IPS-NIHi11 (cell line): ENCODE measurements around the gene ABHD18.
"Not testable (repeated sequence)": the region's sequence is repeated elsewhere in the genome, so short reads cannot be mapped to it uniquely, and the experiment has no call there.

Experiments used
- DNase-seq: peaks from one replicate; pipeline ENCODE4 v3.0.0; 2012; ENCODE audit warnings: mixed read lengths, low spot score

The ABHD18 gene

GRCh38 chr4:127993151-127993550, 27.9 kb downstream of the ABHD18 start:
- DNase-seq = no peak

GRCh38 chr4:127995776-127996175, 30.6 kb downstream of the ABHD18 start:
- no peak for DNase-seq

- DNase-seq = not testable (repeated sequence)
These were observed 31.3 kb downstream of the ABHD18 start for GRCh38 chr4:127996521-127996920.

- DNase-seq = peak; percentile 12
These were observed 32.6 kb downstream of the ABHD18 start for GRCh38 chr4:127997534-127998388.

- DNase-seq = no peak
These were observed 41.4 kb downstream of the ABHD18 start for GRCh38 chr4:128006592-128006991.

GRCh38 chr4:128009428-128009827, 44.2 kb downstream of the ABHD18 start:
- no peak for DNase-seq

- DNase-seq = no peak
These were observed 60.1 kb downstream of the ABHD18 start for GRCh38 chr4:128025319-128025718.

- no peak for DNase-seq
These were observed 64.7 kb downstream of the ABHD18 start for GRCh38 chr4:128029907-128030306.

- DNase-seq = no peak
These were observed 66.7 kb downstream of the ABHD18 start for GRCh38 chr4:128031756-128032384.

- DNase-seq = no peak
These were observed 74.4 kb downstream of the ABHD18 start for GRCh38 chr4:128039568-128039967.

- DNase-seq = not testable (repeated sequence)
These were observed 81.8 kb downstream of the ABHD18 start for GRCh38 chr4:128047019-128047418.

GRCh38 chr4:128047514-128047913, 82.3 kb downstream of the ABHD18 start:
- DNase-seq = not testable (repeated sequence)

- not testable (repeated sequence) for DNase-seq
These were observed 86.0 kb downstream of the ABHD18 start for GRCh38 chr4:128051229-128051628.

- DNase-seq = not testable (repeated sequence)
These were observed 89.7 kb downstream of the ABHD18 start for GRCh38 chr4:128054907-128055306.

- not testable (repeated sequence) for DNase-seq
These were observed 90.4 kb downstream of the ABHD18 start for GRCh38 chr4:128055441-128056206.

GRCh38 chr4:128056396-128056795, 91.2 kb downstream of the ABHD18 start:
- no peak for DNase-seq

- no peak for DNase-seq
These were observed 95.0 kb downstream of the ABHD18 start for GRCh38 chr4:128060121-128060698.

- DNase-seq = peak; percentile 94
These were observed 95.7 kb downstream of the ABHD18 start, which contains the start of gene LARP1B for GRCh38 chr4:128060699-128061565. LARP1B (plus strand) TSS chr4:128061312; CDS start chr4:128074952, 13,640 bp downstream.

GRCh38 chr4:128061566-128062536, 96.6 kb downstream of the ABHD18 start:
- peak; percentile 56 for DNase-seq

- not testable (repeated sequence) for DNase-seq
These were observed 101.2 kb downstream of the ABHD18 start for GRCh38 chr4:128066453-128066820.
